Heart left ventricle (tissue), 13 donors: ENCODE data around the gene IMMP2L.

Experiments
- POLR2A ChIP-seq, 2 donors: fragments of 450-650 bp; IDR thresholded peaks; one replicate each; pipeline ENCODE4 v1.6.1; 2017; ENCODE audit warnings: antibody characterized with exemption in 2 of 2, mild to moderate bottlenecking in 2 of 2, moderate library complexity in 2 of 2
- TF ChIP-seq, protein P1 (sequence below), 12 donors: fragments of 200-600 bp; sonication (generic) in 4 of 12; IDR thresholded peaks; one replicate each; pipeline versions ENCODE4 v1.5.0 to v1.8.0; 2018 to 2022; ENCODE audit warnings: antibody characterized with exemption in 12 of 12, mild to moderate bottlenecking in 5 of 12
- donor health status: ischemic (EF 13 %, LVEDD 7.1; RV severe dilation, severe dysfunction).
- donor health status: DM: no; HTN: yes; CAD: no.
- donor health status: DM: no; HTN: no; CAD: no.
- donor health status: ischemic (EF 25% LVEDD 6.9; RV normal size, moderate dysfunction).
- donor health status: ischemic (EF 25% LVEDD 5.7; RV mildly dilated, moderate dysfunction).
- donor health status: ischemic (EF 35%, LVEDD 5.7; RV mildly dilated, moderate dysfunction).
- donor health status: nonischemic (EF 11% LVEDD 7.7; RV severe dilation, severe dysfunction).
- donor health status: DM: yes; HTN: yes; CAD: no.
- donor health status: PGD.
- donor health status: ischemic (EF 29% LVEDD 5.4; RV normal size, mild dysfunction).
- donor health status: nonischemic (EF 23%, LVEDD 6.1; RV moderate dilation, normal function).

DNA sequence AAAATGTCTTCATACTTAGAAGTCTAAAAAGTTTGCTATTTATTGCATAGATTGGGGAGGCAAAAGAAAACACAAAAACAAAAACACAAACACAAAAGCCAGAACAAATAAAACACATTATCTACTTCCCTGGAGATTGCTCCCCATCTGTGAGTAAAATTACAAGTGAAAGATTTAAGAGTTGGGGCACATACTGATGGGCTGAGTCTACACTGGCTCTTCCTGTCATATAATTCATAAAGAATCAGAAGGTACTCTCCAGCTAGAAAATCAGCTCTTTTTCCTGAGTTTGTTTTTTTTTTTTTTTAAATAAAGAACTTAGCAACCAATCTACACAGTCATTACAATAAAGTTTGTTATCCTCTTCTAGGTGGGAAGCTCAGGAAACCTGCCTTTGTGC is 663.8 kb downstream of the IMMP2L start:
- TF ChIP-seq, protein P1, sequence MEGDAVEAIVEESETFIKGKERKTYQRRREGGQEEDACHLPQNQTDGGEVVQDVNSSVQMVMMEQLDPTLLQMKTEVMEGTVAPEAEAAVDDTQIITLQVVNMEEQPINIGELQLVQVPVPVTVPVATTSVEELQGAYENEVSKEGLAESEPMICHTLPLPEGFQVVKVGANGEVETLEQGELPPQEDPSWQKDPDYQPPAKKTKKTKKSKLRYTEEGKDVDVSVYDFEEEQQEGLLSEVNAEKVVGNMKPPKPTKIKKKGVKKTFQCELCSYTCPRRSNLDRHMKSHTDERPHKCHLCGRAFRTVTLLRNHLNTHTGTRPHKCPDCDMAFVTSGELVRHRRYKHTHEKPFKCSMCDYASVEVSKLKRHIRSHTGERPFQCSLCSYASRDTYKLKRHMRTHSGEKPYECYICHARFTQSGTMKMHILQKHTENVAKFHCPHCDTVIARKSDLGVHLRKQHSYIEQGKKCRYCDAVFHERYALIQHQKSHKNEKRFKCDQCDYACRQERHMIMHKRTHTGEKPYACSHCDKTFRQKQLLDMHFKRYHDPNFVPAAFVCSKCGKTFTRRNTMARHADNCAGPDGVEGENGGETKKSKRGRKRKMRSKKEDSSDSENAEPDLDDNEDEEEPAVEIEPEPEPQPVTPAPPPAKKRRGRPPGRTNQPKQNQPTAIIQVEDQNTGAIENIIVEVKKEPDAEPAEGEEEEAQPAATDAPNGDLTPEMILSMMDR (IDR thresholded peaks at IDR 0.05) = no peak
- no peak for TF ChIP-seq POLR2A (IDR thresholded peaks at IDR 0.05)
